Measurements from ENCODE around the gene RIPPLY2.
"Not testable (repeated sequence)": the region's sequence is repeated elsewhere in the genome, so short reads cannot be mapped to it uniquely, and the experiment has no call there.

RIPPLY2 gene

GRCh38 chr6:83853178-83854000 is at the start of gene RIPPLY2:
Gene RIPPLY2, plus strand, starts transcription at chr6:83853360. Its CDS starts 57 bp downstream, at chr6:83853417.
- DNase-seq: no peak

- DNase-seq: not testable (repeated sequence)
Observed at GRCh38 chr6:83803492-83803891, 49.7 kb upstream of the RIPPLY2 start.

- no peak for DNase-seq
Observed at GRCh38 chr6:83804886-83805285, 48.3 kb upstream of the RIPPLY2 start.

GRCh38 chr6:83808005-83808404 is 45.2 kb upstream of the RIPPLY2 start:
- no peak for DNase-seq

GRCh38 chr6:83808926-83809325 is 44.2 kb upstream of the RIPPLY2 start:
- DNase-seq: no peak

GRCh38 chr6:83812595-83812994 is 40.6 kb upstream of the RIPPLY2 start:
- DNase-seq: no peak

GRCh38 chr6:83815631-83816272 is 37.4 kb upstream of the RIPPLY2 start:
- no peak for DNase-seq

GRCh38 chr6:83822629-83823169 is 30.5 kb upstream of the RIPPLY2 start:
- DNase-seq: no peak

GRCh38 chr6:83824388-83824801 is 28.8 kb upstream of the RIPPLY2 start:
- no peak for DNase-seq

- no peak for DNase-seq
Observed at GRCh38 chr6:83824831-83825230, 28.3 kb upstream of the RIPPLY2 start.

GRCh38 chr6:83827050-83827449 is 26.1 kb upstream of the RIPPLY2 start:
- DNase-seq: no peak

GRCh38 chr6:83838727-83839126 is 14.4 kb upstream of the RIPPLY2 start:
- DNase-seq: no peak

- DNase-seq: no peak
Observed at GRCh38 chr6:83844170-83844569, 9.0 kb upstream of the RIPPLY2 start.

GRCh38 chr6:83846291-83846690 is 6.9 kb upstream of the RIPPLY2 start:
- DNase-seq: no peak

- no peak for DNase-seq
Observed at GRCh38 chr6:83847179-83847578, 6.0 kb upstream of the RIPPLY2 start.

GRCh38 chr6:83849127-83849526 is 4.0 kb upstream of the RIPPLY2 start:
- DNase-seq: no peak

- no peak for DNase-seq
Observed at GRCh38 chr6:83849610-83850009, 3.5 kb upstream of the RIPPLY2 start.

- no peak for DNase-seq
Observed at GRCh38 chr6:83852528-83853177, 507 bp upstream of the RIPPLY2 start.

- DNase-seq: no peak
Observed at GRCh38 chr6:83854001-83854501, 891 bp downstream of the RIPPLY2 start.

GRCh38 chr6:83854766-83855165 is 1.6 kb downstream of the RIPPLY2 start:
- no peak for DNase-seq

GRCh38 chr6:83859410-83860358 is 6.5 kb downstream of the RIPPLY2 start, which contains the start of gene CYB5R4:
Gene CYB5R4, plus strand, starts transcription at chr6:83859689. Its CDS starts 94 bp downstream, at chr6:83859783.
- peak; percentile 95 to 98 for DNase-seq

- DNase-seq: peak; percentile 35 to 44
Observed at GRCh38 chr6:83860359-83860755, 7.2 kb downstream of the RIPPLY2 start.
